ENCODE measurements around the gene LRRC14B.
"Not testable (repeated sequence)": the region's sequence is repeated elsewhere in the genome, so short reads cannot be mapped to it uniquely, and the experiment has no call there.

Gene LRRC14B

GRCh38 chr5:233426-233825 is 42.1 kb downstream of the LRRC14B start:
- not testable (repeated sequence) for DNase-seq (ENCODE audit: low read depth in 1 of 2, low spot score in 1 of 2)

DNA sequence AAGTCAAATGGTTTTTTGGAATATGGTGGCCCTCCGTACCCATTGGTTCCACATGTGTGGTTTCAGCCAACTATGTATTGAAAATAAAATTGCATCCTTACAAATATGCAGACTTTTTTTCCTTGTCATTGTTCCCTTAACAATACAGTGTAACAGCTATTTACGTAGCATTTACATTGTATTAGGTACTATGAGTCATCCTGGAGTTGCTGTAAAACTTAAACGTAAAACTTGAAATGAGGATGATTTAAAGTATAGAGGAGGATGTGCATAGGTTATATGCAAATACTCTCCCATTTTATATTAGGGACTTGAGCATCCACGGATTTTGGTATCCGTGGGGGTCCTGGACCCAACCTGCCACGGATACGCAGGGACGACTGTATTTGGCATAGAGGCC is 43.2 kb downstream of the LRRC14B start:
- no peak for DNase-seq (ENCODE audit: low read depth in 1 of 2, low spot score in 1 of 2)

GRCh38 chr5:235527-235926 is 44.2 kb downstream of the LRRC14B start:
- DNase-seq (ENCODE audit: low read depth in 1 of 2, low spot score in 1 of 2), result not testable (repeated sequence)

GRCh38 chr5:237931-238330 is 46.6 kb downstream of the LRRC14B start:
- DNase-seq (ENCODE audit: low read depth in 1 of 2, low spot score in 1 of 2), result not testable (repeated sequence)

DNA sequence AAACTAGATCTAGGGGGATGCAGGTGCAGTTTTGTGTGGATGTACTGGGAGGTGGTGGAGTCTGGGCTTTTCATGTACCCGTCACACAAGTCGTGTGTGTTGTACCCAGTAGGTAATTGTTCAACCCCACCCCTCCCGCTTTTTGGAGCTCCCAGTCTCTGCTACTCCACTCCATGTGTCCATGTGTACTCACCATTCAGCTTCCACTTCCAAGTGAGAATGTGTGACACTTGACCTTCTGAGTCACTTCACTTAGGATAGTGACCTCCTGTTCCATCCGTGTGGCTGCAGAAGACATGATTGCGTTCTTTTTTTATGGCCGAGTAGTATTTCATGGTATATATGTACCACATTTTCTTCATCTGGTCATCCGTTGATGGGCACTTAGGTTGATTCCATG is 49.3 kb downstream of the LRRC14B start:
- not testable (repeated sequence) for DNase-seq (ENCODE audit: low read depth in 1 of 2, low spot score in 1 of 2)

DNA sequence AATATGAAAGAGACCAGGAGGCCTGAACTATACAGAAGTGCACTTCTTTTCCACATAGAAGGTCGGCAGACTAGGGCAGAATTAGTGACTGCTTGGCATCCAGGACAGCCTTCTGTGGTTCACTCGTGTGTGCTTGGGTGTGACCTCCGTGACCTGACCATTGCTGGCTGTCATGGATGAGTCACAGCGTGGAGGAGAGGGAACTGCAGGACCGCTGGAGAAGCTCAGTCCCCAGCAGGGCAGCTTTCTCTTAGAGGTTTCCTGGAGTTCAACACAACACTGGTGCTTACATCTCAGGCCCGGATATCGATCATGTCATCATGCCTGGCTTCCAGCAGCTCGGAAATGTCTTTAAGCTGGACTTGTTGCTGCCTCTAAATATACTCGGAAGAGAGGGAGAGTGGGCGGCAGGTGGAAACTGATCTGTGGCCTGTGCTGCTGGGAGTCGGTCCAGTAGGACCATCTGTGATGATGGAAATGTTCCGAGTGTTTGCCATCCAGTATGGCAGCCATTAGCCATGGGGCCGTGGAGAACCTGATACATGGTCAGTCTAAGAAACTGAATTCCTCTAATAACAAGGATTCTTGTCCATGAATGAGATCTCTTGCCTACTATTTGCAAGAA is 49.9 kb downstream of the LRRC14B start:
- not testable (repeated sequence) for DNase-seq (ENCODE audit: low read depth in 1 of 2, low spot score in 1 of 2)

DNA sequence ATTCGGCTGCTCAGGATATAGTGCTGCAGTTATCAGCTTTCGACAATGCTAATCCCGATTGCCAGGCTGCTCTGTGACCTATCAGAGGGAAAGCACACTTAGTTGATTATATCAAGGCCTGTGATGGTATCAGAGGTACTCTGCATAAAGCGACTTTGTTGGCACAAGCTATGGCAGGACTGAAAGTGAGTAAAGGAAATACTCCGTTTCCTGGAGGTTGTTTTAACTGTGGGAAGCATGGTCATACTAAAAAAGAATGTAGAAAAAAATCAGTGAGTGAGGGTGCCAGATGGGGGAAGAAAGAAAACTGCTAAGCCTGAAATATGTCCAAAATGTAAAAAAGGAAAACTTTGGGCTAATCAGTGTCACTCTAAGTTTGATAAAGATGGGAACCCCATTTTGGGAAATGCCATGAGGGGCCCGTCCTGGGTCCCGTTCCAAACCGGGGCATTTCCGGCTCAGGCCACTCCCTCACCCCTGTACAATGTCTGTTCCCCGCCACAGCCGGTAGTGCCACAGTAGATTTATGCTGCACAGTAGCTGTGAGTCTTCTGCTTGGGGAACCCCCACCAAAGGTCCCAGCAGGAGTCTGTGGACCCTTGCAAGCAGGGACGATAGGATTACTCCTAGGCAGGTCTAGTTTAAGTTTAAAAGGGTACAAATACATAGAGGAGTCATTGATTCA is 52.5 kb downstream of the LRRC14B start:
- not testable (repeated sequence) for DNase-seq (ENCODE audit: low read depth in 1 of 2, low spot score in 1 of 2)

DNA sequence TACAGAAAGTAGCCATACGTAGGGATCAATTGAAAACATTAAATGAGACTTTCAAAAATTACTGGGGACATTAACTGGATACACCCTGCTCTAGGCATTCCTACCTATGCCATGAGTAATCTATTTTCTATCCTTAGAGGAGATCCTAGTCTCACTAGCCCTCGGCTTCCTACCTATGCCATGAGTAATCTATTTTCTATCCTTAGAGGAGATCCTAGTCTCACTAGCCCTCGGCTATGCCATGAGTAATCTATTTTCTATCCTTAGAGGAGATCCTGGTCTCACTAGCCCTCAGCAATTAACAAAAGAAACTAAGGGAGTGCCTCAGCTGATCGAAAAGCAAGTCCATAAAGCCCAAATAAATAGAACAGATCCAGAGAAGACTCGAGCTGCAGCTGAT is 54.4 kb downstream of the LRRC14B start:
- not testable (repeated sequence) for DNase-seq (ENCODE audit: low read depth in 1 of 2, low spot score in 1 of 2)
